PFSK-1 (cell line): ENCODE results near the gene FAM83E.

Experiments
- FOXP2 ChIP-seq: optimal IDR thresholded peaks from 2 replicates; pipeline ENCODE3; 2011; ENCODE audit warnings: borderline replicate concordance, control low read depth, inconsistent platforms; ENCODE audit not compliant: insufficient read depth; ENCODE audit errors: extremely low read length, extremely low read depth
- POLR2AphosphoS5 ChIP-seq: IDR thresholded peaks from 2 replicates; pipeline ENCODE4 v1.6.1; 2012; ENCODE audit warnings: low read depth, mild to moderate bottlenecking, control low read depth, low read length, moderate library complexity
- REST ChIP-seq, 2 experiments: IDR thresholded peaks; 2 replicates each; pipeline versions ENCODE4 v1.6.1 to v1.8.0; 2011 to 2012; ENCODE audit warnings: low read depth in 2 of 2, low read length in 2 of 2, control low read depth in 1 of 2, inconsistent platforms in 1 of 2, mild to moderate bottlenecking in 1 of 2, moderate library complexity in 1 of 2; ENCODE audit not compliant: insufficient read depth in 1 of 2
- SIN3A ChIP-seq: IDR thresholded peaks from 2 replicates; pipeline ENCODE4 v1.6.1; 2012; ENCODE audit warnings: mild to moderate bottlenecking, low read length, moderate library complexity, borderline replicate concordance; ENCODE audit not compliant: insufficient read depth
- TAF1 ChIP-seq: IDR thresholded peaks from 2 replicates; pipeline ENCODE4 v1.6.1; 2012; ENCODE audit warnings: low read length, control low read depth, borderline replicate concordance; ENCODE audit not compliant: insufficient read depth

- TF ChIP-seq POLR2AphosphoS5 (no peak), TAF1 (no peak), FOXP2 (no peak), SIN3A (no peak), REST (IDR thresholded peaks at IDR 0.05; ENCODE audit: insufficient read depth in 1 of 2, low read depth in 2 of 2, low read length in 2 of 2) (no peak)
Measured at GRCh38 chr19:48600679-48601417, 14.0 kb downstream of the FAM83E start.
